DND-41 (cell line): ENCODE measurements around the gene IFT25.

Experiments
- CTCF ChIP-seq: IDR thresholded peaks from 2 replicates; pipeline ENCODE4 v1.5.1; 2012; ENCODE audit warnings: borderline replicate concordance, low read length, moderate library complexity, mild to moderate bottlenecking; ENCODE audit not compliant: poor library complexity, severe bottlenecking; ENCODE audit errors: extremely low read depth
- EZH2 ChIP-seq: IDR thresholded peaks from 3 replicates; pipeline ENCODE4 v1.6.1; 2012; ENCODE audit warnings: borderline replicate concordance, low read depth, mild to moderate bottlenecking, moderate library complexity, low read length, inconsistent platforms; ENCODE audit not compliant: severe bottlenecking

- no peak for TF ChIP-seq EZH2
- TF ChIP-seq CTCF: no peak
These were observed 8.6 kb upstream of the IFT25 start for GRCh38 chr1:53954128-53954527.
